Measurements from ENCODE around the gene FBN1.

FBN1 gene

DNA sequence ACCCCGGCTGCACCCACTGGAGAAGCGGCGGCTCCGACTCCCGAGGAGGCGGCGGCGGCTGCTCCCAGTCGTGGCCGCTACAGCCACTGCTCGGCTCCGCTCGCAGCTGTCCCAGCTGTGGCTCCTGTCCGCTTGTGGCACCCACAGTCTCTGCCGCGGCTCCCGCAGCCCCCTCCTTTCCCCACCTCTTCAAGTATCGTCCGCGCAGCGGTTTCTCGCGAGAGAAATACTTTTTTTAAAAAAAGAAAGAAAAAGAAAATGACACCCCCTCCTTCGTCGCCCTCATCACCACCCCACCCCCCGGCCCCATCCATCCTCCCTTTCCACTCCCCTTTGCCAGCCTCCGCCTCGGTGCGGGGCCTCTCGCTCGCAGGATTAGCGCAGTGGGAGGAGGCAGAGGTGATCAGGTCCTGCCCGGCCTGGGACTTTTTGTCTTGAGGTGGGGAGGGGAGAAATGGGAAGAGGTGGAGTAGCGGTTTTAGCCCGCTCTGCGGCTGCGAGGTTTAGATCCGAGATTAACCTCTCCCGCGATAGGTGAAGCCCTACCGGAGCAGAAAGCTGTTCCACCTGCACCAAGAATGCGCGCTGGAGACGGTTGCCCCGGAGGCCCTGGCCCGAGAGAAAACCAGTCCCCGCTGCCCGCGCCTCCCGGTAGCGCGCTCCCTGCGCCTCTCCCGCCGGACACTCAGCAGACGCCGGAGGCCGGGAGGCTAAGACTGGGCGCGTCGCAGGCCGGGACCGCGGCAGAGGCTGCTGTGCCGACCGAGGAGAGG, at the start of gene FBN1:
TSS of gene FBN1 (minus strand) at position 152 of the 773 bp plus-strand sequence. CDS start 940 bp downstream, outside the sequence.
- Histone ChIP-seq H3K9me3 (ENCODE audit: control insufficient read depth, low read length) (no peaks in the 10 kb centered on the region), H3K4me3 (ENCODE audit: low read length) (peak within 1 kb of the TSS; percentile 98), H3K36me3 (ENCODE audit: control insufficient read depth, insufficient read depth, low read length, severe bottlenecking) (peaks cover 10% of the 10 kb centered on the region), H3K4me1 (ENCODE audit: control insufficient read depth, insufficient read depth, low read length) (peaks cover 32% of the 10 kb centered on the region), H3K9ac (ENCODE audit: low read length) (peak within 1 kb of the TSS; percentile 98), H3K27me3 (replicated peaks; ENCODE audit: control insufficient read depth, insufficient read depth, low read length) (no peaks in the 10 kb centered on the region)
- peak; percentile 98 for DNase-seq (ENCODE audit: low read depth)

DNA sequence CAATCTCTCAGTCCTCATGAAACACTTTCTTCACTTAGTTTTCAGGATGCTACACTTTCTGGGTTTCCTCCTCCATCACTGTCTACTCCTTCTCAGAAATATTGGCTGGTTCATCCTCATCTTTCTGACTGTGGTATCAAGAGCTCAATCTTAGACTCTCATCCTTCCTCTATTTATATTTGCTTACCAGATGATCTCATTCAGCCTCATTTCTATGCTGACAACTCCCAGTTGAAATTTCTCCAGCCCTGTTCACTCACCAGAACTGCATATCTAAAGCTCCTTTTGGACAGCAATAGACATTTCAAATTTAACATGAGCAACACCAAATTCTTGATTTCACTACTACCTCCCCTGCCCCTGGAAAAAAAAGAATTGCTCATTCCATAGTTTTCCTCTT, 48.0 kb upstream of the FBN1 start:
- Histone ChIP-seq H3K4me3 (ENCODE audit: low read length) (no peak overlapping the region), H3K9me3 (ENCODE audit: control insufficient read depth, low read length) (no peaks in the 10 kb centered on the region), H3K27me3 (replicated peaks; ENCODE audit: control insufficient read depth, insufficient read depth, low read length) (no peaks in the 10 kb centered on the region), H3K4me1 (ENCODE audit: control insufficient read depth, insufficient read depth, low read length) (peaks cover 32% of the 10 kb centered on the region), H3K9ac (ENCODE audit: low read length) (no peak overlapping the region), H3K36me3 (ENCODE audit: control insufficient read depth, insufficient read depth, low read length, severe bottlenecking) (no peaks in the 10 kb centered on the region)
- peak; percentile 74 for DNase-seq (ENCODE audit: low read depth)

DNA sequence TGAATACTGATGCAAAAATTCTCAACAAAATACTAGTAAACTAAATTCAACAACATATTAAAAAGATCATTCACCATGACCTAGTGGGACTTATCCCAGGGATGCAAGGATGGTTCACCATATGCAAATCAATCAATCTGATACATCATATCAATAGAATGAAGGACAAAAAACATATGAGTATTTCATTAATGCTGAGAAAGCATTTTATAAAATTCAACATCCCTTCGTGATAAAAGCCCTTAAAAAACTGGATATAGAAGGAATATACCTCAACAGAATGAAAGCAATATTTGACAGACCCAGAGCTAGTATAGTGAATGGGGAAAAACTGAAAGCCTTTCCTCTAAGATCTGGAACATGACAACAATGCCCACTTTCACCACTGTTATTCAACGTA, 43.0 kb upstream of the FBN1 start:
- Histone ChIP-seq H3K9ac (ENCODE audit: low read length) (no peak overlapping the region), H3K36me3 (ENCODE audit: control insufficient read depth, insufficient read depth, low read length, severe bottlenecking) (no peaks in the 10 kb centered on the region), H3K4me1 (ENCODE audit: control insufficient read depth, insufficient read depth, low read length) (peaks cover 21% of the 10 kb centered on the region), H3K27me3 (replicated peaks; ENCODE audit: control insufficient read depth, insufficient read depth, low read length) (no peaks in the 10 kb centered on the region), H3K4me3 (ENCODE audit: low read length) (no peak overlapping the region), H3K9me3 (ENCODE audit: control insufficient read depth, low read length) (peaks cover 12% of the 10 kb centered on the region)
- no peak for DNase-seq (ENCODE audit: low read depth)

DNA sequence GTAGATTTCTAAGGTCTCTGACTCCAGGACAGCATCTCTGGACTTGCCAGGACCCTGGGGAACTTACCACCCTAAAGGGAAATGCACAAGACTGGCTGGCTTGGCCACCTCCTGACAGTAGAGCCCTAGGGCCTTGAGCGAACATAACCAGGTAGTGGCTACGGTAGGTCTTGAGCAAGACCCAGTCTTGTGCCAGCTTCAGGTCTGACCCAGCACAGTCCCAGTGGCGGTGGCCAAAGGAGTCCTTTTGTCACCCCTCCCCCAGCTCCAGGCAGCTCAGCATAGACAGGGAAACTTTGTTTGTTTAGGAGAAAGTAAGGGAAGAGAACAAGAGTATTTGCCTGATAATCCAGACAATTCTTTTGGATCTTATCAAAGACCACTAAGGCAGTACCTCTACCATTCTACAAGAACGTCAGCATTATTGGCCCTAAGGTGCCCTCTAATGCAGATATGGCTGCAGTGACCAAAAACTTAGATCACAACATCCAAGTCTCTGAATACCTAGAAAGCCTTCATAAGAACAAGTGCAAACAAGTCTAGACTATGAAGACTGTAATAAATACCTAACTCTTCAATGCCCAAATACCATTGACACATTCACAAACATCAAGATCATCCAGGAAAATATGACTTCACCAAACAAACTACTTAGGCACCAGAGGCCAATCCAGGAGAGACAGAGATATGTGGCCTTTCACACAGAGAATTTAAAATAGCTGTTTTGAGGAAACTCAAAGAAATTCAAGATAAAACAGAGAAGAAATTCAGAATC, 38.7 kb upstream of the FBN1 start:
- no peak overlapping the region for H3K4me3 ChIP-seq (ENCODE audit: low read length)
- H3K36me3 ChIP-seq (ENCODE audit: control insufficient read depth, insufficient read depth, low read length, severe bottlenecking): no peaks in the 10 kb centered on the region
- H3K4me1 ChIP-seq (ENCODE audit: control insufficient read depth, insufficient read depth, low read length): peaks cover 32% of the 10 kb centered on the region
- DNase-seq (ENCODE audit: low read depth): no peak
- peaks cover 12% of the 10 kb centered on the region for H3K9me3 ChIP-seq (ENCODE audit: control insufficient read depth, low read length)
- H3K27me3 ChIP-seq (replicated peaks; ENCODE audit: control insufficient read depth, insufficient read depth, low read length): no peaks in the 10 kb centered on the region
- H3K9ac ChIP-seq (ENCODE audit: low read length): no peak overlapping the region

DNA sequence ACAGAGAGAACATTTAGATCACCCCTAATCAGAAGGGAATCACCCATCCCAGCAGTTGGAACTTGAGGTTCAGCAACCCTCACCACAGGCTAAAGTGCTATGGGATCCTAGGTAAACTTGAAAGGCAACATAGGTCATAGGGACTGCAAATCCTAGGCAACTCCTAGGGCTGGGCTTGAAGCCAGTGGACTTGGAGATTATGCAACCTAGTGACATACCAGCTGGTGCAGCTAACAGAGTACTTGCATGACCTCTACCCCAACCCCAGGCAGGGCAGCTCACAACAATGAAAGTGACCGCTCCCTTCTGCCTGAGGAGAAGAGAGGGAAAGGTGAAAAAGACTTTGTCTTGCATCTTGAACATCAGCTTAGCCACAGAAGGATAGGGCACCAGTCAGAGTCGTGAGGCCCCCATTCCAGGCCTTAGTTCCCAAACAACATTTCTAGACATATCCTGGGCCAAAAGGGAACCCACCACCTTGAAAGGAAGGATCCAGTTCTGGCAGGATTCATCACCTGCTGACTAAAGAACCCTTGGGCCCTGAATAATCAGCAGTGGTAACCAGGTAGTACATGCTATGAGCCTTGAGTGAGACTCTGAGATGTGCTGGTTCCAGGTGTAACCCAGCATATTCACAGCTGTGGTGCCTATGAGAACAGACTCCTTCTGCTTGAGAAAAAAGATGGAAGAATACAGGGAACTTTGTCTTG, 37.6 kb upstream of the FBN1 start:
- Histone ChIP-seq H3K27me3 (replicated peaks; ENCODE audit: control insufficient read depth, insufficient read depth, low read length) (no peaks in the 10 kb centered on the region), H3K9me3 (ENCODE audit: control insufficient read depth, low read length) (peaks cover 12% of the 10 kb centered on the region), H3K4me1 (ENCODE audit: control insufficient read depth, insufficient read depth, low read length) (peaks cover 32% of the 10 kb centered on the region), H3K36me3 (ENCODE audit: control insufficient read depth, insufficient read depth, low read length, severe bottlenecking) (no peaks in the 10 kb centered on the region), H3K9ac (ENCODE audit: low read length) (no peak overlapping the region), H3K4me3 (ENCODE audit: low read length) (no peak overlapping the region)
- DNase-seq (ENCODE audit: low read depth): peak; percentile 78

DNA sequence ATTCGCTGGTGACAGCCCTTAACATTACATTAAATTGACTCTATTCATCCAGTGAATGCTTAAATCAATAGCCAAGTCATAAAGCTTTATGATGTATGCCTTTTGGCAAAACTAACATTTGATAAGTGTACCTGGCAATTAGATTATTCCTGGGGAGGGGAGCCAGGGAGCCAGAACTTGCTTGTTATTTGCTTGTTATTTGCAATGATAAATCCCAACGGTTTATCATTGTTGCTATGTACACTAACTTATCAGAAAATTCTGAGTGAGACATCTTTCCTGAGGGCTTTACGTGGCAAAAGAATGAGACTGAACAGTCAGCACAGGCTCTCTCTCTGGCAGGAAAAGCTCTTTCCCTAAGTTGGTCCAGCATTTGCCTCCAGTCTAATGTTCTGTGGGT, 35.8 kb upstream of the FBN1 start:
- peak; percentile 56 for DNase-seq (ENCODE audit: low read depth)
- Histone ChIP-seq H3K9me3 (ENCODE audit: control insufficient read depth, low read length) (peaks cover 8% of the 10 kb centered on the region), H3K27me3 (replicated peaks; ENCODE audit: control insufficient read depth, insufficient read depth, low read length) (no peaks in the 10 kb centered on the region), H3K36me3 (ENCODE audit: control insufficient read depth, insufficient read depth, low read length, severe bottlenecking) (no peaks in the 10 kb centered on the region), H3K4me1 (ENCODE audit: control insufficient read depth, insufficient read depth, low read length) (peaks cover 32% of the 10 kb centered on the region), H3K9ac (ENCODE audit: low read length) (no peak overlapping the region), H3K4me3 (ENCODE audit: low read length) (no peak overlapping the region)

DNA sequence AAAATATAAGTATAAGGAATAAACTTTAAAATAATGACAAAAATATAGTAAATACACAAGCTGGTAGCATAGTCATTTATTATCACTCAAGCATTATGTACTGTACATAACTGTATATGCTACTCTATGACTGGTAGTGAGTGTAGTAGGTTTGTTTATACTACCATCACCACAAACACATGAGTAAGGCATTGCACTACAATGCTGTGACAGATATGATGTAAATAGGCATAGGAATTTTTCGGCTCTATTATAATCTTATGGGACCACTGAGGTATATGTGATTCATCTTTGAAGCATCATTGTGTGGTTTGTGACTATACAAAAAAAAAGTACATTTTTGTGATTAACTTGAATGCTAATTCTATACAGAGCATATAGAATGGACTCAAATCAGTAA, 35.3 kb upstream of the FBN1 start:
- no peaks in the 10 kb centered on the region for H3K36me3 ChIP-seq (ENCODE audit: control insufficient read depth, insufficient read depth, low read length, severe bottlenecking)
- no peak overlapping the region for H3K4me3 ChIP-seq (ENCODE audit: low read length)
- H3K27me3 ChIP-seq (replicated peaks; ENCODE audit: control insufficient read depth, insufficient read depth, low read length): no peaks in the 10 kb centered on the region
- peak; percentile 81 for DNase-seq (ENCODE audit: low read depth)
- H3K9ac ChIP-seq (ENCODE audit: low read length): no peak overlapping the region
- peaks cover 4% of the 10 kb centered on the region for H3K9me3 ChIP-seq (ENCODE audit: control insufficient read depth, low read length)
- H3K4me1 ChIP-seq (ENCODE audit: control insufficient read depth, insufficient read depth, low read length): peaks cover 33% of the 10 kb centered on the region

DNA sequence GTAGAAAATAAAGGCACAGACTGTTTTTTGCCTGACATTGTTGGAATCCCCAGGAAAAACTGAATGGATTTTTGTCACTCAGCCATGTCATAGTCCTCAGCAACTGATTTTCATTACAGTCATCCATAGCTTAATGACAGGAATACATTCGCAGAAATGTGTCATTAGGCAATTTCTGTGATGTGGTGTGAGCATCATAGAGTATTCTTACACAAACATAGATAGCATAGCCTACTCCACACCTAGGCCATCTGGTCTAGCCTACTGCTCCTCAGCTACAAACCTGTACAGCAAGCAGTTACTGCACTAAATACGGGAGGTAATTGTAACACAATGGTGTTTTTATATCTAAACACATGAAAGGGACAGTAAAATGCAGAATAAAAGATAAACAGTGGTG, 34.4 kb upstream of the FBN1 start:
- H3K9me3 ChIP-seq (ENCODE audit: control insufficient read depth, low read length): no peaks in the 10 kb centered on the region
- H3K9ac ChIP-seq (ENCODE audit: low read length): no peak overlapping the region
- peaks cover 42% of the 10 kb centered on the region for H3K4me1 ChIP-seq (ENCODE audit: control insufficient read depth, insufficient read depth, low read length)
- DNase-seq (ENCODE audit: low read depth): no peak
- H3K4me3 ChIP-seq (ENCODE audit: low read length): no peak overlapping the region
- no peaks in the 10 kb centered on the region for H3K36me3 ChIP-seq (ENCODE audit: control insufficient read depth, insufficient read depth, low read length, severe bottlenecking)
- H3K27me3 ChIP-seq (replicated peaks; ENCODE audit: control insufficient read depth, insufficient read depth, low read length): no peaks in the 10 kb centered on the region

DNA sequence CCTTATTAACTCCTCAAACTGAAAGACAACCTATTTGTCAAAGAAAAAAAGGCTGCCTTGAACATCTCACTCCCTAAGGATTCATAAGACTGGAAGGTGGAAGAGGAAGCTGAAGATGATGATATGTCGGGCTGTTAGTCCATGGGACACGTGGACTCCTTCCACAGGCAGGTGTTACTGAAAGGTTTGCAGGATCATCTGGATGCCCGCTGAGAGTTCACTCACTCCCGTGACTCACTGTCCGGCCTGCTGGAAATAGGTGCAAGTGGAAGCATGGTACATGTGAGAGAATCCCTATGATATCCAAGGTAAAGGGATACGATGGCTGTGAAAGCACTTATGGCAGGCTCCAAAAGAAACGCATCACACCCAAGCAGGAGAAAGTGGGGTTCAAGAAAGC, 33.3 kb upstream of the FBN1 start:
- H3K9ac ChIP-seq (ENCODE audit: low read length): no peak overlapping the region
- no peaks in the 10 kb centered on the region for H3K27me3 ChIP-seq (replicated peaks; ENCODE audit: control insufficient read depth, insufficient read depth, low read length)
- no peaks in the 10 kb centered on the region for H3K36me3 ChIP-seq (ENCODE audit: control insufficient read depth, insufficient read depth, low read length, severe bottlenecking)
- peaks cover 41% of the 10 kb centered on the region for H3K4me1 ChIP-seq (ENCODE audit: control insufficient read depth, insufficient read depth, low read length)
- DNase-seq (ENCODE audit: low read depth): no peak
- no peak overlapping the region for H3K4me3 ChIP-seq (ENCODE audit: low read length)
- no peaks in the 10 kb centered on the region for H3K9me3 ChIP-seq (ENCODE audit: control insufficient read depth, low read length)

DNA sequence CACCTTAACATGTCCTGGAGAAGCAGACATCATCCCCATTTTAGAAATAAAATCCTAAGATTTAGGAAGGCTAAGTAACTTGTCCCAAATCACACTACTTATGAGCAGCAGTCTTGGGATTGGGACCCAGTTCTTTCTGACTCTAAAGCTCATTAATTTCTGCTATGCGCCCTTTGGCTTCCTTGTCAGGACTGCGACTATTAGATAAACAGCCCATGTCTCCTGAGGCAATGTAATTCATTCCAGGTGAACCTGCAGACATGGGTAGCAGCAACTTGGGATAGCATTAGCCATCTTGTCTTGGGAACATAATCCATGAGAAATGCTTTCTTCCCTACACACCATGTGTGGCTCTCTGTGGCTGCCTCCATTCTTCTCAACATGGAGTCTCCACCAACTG, 32.3 kb upstream of the FBN1 start:
- H3K4me3 ChIP-seq (ENCODE audit: low read length): no peak overlapping the region

DNA sequence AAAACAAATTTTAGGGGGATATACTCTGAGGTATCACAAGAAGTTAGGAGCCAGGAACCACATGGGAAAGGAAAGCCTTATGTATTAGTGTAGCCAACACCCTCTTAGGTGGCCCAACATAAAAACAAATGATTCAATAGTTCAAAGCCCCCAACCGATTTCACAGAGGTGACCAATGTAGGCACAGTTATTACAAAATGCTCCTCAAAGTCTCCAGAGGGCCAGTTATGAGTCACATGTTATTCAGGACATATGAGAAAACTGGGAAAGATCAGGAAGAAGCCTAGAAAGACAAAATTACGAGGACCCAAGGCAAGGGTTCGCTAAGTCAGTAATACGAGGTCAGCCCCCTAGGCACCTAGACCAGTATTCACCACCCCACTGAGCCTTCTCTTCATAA, 29.9 kb upstream of the FBN1 start:
- H3K4me1 ChIP-seq (ENCODE audit: control insufficient read depth, insufficient read depth, low read length): peaks cover 43% of the 10 kb centered on the region
- no peak overlapping the region for H3K4me3 ChIP-seq (ENCODE audit: low read length)
- no peak for DNase-seq (ENCODE audit: low read depth)
- no peaks in the 10 kb centered on the region for H3K9me3 ChIP-seq (ENCODE audit: control insufficient read depth, low read length)
- H3K27me3 ChIP-seq (replicated peaks; ENCODE audit: control insufficient read depth, insufficient read depth, low read length): no peaks in the 10 kb centered on the region
- H3K36me3 ChIP-seq (ENCODE audit: control insufficient read depth, insufficient read depth, low read length, severe bottlenecking): no peaks in the 10 kb centered on the region
- no peak overlapping the region for H3K9ac ChIP-seq (ENCODE audit: low read length)

More for the DNA sequence above, 32.3 kb upstream of the FBN1 start:
- peaks cover 34% of the 10 kb centered on the region for H3K4me1 ChIP-seq (ENCODE audit: control insufficient read depth, insufficient read depth, low read length)
- no peak overlapping the region for H3K9ac ChIP-seq (ENCODE audit: low read length)
- DNase-seq (ENCODE audit: low read depth): no peak
- no peaks in the 10 kb centered on the region for H3K36me3 ChIP-seq (ENCODE audit: control insufficient read depth, insufficient read depth, low read length, severe bottlenecking)
- H3K27me3 ChIP-seq (replicated peaks; ENCODE audit: control insufficient read depth, insufficient read depth, low read length): no peaks in the 10 kb centered on the region
- no peaks in the 10 kb centered on the region for H3K9me3 ChIP-seq (ENCODE audit: control insufficient read depth, low read length)

Data from adipocyte (in vitro differentiated cells).